HPDE6-E6E7 (cell line): ENCODE results near the gene FARS2.
"Not testable (repeated sequence)": the region's sequence is repeated elsewhere in the genome, so short reads cannot be mapped to it uniquely, and the experiment has no call there.

Experiments
- DNase-seq: peaks from one replicate; pipeline ENCODE4 v3.0.0; 2011; ENCODE audit warnings: missing footprints; ENCODE audit errors: extremely low spot score

The FARS2 gene

DNA sequence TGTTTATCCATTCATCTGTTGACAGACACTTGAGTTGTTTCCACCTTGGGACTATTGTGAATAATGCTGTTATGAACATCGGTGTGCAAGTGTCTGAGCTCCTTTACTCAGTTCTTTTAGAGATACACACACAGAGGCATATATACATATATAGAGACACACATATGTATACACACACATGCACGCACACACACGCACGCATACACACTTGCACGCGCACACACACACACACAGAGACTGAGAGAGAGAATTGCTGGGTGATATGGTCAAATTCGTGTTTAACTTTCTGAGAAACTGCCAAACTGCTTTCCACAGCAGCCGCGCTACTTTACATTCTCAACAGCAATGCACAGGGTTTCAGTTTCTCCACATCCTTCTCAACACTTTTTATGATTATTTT is 273.3 kb downstream of the FARS2 start:
- no peak for DNase-seq

GRCh38 chr6:5536644-5537043 is 275.3 kb downstream of the FARS2 start:
- no peak for DNase-seq

DNA sequence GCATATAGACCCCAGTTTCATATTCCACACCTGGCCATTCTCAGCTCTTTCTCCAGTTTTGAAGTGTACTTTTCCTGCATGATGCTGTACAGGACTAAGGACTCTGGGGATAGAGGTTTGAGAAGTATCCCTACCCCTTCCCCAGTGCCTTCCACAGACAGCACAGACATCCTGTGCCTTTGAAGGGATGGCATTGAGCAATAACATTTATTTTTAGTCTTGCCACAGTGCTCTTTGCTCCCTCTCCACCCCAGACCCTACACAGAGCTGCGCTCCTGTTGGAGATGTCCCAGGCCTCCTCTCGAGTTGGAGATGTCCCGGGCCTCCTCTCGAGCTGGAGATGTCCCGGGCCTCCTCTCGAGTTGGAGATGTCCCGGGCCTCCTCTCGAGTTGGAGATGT is 275.8 kb downstream of the FARS2 start:
- no peak for DNase-seq

DNA sequence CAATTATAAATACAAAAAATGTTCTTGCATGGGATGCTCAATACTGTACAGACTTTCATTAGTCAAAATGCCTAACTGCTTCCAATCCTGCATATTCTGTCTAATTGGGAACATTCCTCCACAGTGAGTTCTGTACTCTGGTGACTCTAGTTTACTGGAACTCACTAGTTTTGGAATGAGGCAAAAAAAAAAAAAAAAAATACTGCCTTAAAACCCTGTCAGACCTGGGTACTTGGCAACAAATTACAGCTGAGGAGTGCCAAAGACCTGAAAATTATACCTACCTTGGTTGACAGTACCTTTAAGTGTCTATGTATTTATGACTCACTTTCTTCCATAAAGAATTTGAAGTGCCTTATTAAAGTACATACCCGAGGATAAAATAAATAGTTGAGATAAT is 276.7 kb downstream of the FARS2 start:
- no peak for DNase-seq

DNA sequence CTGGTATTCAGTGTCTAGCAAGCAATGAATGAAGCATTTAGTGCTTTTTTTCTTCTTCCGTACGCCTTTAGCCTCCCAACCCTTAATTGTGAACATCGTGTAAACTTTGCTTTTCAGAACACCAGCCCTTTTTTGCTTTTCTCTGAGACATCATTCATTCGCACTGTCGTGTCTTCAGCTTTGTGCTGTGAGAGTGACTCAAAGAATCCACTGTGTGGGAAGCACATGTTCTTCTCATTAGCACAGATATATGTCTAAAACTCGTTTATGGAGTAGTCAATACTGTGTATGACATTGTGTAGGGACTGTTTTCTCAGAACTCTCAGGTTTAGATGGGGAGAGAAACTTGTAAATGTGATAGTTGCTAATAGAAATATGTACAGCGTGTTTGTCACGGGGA is 279.1 kb downstream of the FARS2 start:
- DNase-seq = no peak

DNA sequence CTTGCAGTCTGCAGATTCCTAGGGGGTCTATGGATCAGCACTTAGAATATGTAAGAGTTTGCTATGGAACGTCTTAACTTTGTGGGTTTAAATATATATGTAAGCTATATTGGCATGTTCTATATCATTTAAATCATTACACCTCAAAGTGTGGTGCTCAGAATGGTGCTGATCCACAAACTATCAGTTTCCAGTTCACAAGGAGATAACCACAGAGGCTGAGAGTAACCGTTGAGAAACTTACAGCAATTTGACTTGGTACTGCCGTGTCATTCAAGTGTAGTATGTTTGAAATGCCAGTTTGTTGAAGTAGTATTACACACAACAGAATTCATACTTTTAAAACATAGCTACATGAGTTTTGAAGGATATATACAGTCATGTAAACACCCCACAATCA is 279.7 kb downstream of the FARS2 start:
- DNase-seq = no peak

GRCh38 chr6:5541751-5542432 is 280.6 kb downstream of the FARS2 start:
- peak; percentile 13 for DNase-seq

DNA sequence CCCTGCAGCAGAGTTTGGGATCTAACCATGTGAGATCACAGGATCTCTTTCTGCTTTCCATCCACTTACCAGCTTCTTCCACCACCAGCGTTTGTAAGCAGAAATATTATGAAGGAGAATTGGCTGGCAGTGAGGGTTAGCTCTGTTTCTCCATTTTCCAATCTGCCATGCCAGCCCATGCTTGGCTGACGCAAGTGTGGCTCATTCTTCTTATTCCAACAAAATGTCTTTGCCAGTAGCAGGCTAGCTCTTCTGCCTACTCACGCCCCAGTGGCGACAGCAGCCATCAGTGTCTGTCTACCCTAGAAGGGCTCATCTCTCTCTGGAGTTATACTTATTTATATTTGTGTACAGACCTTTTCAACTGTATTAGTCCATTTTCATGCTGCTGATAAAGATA is 286.2 kb downstream of the FARS2 start:
- no peak for DNase-seq

GRCh38 chr6:5550631-5551030 is 289.3 kb downstream of the FARS2 start:
- DNase-seq = no peak

DNA sequence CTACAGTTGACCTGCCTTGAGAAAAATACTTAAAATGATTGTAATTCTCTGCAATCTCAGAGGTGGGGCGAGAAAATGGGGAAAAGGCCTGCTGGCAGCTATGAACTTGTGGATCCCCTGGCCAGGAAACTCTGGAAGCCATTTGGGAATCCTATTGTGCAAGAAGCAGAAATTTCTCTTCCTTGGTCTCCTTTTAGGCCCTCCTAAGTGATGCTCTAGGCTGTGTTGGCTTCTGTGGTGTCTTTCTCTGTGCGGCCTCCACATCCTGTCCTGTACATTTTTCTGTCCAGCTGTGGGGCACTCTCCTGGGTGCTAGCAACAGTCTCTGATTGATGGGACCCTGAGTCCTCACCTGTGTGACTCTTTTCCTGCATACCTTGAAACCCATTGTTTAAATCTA is 290.9 kb downstream of the FARS2 start:
- no peak for DNase-seq

DNA sequence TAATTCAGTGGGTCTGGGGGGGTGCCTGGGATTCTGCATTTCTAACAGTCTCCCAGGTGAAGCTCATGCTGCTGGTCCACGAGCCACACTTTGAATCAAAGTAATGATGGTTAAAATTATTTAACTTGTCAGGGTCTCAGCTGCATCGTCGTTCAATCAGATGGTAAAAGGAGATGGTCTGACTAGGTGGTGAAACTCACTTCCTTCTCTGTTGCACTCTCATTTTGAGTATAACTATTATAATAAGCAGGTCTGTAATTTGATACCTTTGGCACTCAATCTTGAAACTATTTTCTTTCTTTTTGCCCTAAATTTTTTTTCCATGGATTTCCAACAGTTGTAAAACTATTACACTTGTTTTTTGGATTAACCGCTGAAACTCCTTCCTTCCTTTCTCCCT is 292.5 kb downstream of the FARS2 start:
- no peak for DNase-seq

DNA sequence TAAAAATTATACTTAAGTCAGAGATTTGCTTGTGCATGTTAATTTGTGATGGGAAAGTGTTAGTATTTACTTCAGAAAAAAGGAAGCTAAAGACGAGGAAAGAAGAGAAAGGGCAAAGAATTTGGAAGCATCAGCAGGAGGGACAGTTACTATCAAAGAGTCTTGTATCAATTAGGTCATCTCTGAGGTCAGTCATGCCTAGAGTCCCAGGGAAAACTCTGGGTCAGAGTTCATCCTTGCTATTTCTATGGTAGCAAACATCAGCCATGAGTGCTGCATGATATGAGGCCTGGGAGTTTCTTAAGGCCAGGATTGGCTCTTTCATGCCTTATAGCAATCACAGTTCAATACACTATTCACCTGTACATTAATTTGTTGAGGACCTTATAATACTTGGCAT is 292.9 kb downstream of the FARS2 start:
- no peak for DNase-seq

- no peak for DNase-seq
Observed at GRCh38 chr6:5556011-5556410, 294.7 kb downstream of the FARS2 start.

DNA sequence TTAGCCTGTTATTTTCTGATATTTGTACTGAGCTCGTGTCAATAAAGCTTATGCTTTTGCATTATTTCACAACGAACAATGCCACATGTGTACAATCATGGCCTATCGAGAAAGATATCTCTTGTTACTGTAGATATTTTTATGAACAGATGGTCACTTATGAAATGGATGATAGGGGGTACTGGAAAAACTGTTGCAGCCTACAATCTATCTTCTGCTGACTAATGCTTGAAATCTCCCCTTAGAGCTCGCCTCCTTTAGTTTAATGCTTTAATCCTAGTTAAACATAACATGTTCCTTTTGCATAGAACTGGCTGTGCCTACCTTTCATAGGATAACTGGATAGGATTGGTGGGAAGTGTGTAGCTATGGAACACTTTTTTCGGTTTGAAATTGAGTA is 296.2 kb downstream of the FARS2 start:
- DNase-seq = no peak

DNA sequence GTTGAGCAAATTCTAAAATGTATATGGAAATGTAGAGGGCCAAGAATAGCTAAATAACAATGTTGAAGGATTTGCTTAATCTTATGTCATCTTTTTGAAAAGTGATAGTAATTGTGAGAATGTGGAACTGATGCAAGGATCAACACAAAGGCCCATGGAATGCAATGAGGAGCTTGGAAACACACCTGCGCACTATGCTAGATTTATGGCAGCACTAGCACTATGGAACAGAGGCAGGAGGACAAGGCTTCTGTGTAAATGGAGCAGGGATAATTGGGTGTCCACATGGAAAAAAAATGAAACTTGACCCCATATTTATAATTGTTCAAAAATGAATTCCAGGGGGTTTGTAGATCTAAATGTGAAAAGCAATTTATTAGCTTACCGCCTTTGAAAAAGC is 298.3 kb downstream of the FARS2 start:
- DNase-seq = no peak

- DNase-seq = no peak
Observed at GRCh38 chr6:5562277-5562676, 301.0 kb downstream of the FARS2 start.

DNA sequence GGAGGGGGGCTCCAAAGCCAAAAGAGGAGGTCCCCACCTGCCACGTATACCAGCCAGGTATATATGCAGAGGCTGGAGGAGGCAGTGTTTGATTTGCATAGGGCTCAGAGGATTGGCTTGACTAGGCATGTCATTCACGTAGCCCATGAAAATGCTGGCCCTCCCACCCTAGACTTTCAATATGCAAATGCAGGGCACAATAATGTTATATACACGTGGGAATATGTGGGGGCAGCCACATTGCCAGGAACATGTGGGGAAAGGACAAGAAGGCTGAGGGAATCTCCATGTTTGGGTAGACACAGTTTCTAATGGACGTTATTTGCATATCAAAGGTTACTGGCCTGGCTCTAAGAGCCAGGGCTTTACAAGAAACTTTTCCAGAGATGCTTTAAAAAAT is 301.8 kb downstream of the FARS2 start:
- DNase-seq = no peak

DNA sequence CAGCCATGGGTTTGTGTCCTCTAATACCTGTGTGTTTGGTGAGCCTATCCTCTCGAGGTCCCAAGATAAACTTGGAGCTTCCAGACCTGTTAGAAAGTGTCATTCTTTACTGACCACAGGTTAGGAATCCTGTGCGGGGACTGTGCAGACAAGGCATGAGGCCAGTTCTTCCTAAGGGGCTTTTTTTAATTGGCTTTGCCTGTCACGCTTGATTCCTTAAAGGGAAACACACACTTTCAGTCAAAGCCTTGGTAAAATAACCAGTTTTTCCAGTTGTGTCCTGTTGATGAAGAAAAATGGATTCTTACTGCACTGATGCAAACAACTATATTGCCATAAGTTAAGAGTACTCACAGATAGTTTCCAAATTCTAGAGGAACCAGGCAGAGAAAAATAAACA is 303.4 kb downstream of the FARS2 start:
- not testable (repeated sequence) for DNase-seq

DNA sequence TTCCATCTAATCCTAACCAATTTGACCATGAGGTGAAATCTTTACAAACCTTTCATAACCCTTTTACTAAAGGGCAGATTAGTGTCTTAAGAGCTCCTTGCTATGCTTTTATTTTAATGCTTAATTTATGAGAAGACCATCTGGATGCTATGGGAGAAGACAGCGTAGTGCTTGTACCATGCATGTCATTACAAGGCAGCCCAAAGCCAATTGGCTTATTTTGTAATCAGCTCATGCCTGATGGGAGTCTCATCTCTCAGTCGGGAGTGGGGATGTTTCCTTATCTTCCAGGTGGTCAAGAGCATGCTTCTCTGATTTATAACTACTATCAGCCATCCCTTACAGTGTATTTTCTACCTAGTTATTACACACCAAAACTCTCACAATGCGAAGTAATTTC is 304.7 kb downstream of the FARS2 start:
- DNase-seq = no peak

DNA sequence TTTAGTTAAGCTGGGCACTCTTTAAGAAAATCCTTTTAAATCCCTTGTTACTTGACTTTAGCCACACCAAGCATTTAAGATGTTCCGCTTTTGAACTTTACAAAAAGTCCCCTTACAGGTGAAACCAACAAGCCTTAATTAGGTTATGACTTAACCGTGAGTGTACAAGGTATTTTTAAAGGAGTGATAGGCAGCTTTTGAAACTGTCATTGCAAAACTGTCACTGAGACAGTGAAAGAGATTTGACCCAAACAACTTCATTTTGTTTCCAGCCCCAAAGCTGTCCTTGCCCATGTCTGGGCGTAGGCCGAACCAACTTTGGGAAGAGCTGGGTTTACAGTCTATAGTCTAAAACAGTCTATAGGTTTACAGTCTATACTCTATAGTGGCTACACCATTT is 305.4 kb downstream of the FARS2 start:
- no peak for DNase-seq

DNA sequence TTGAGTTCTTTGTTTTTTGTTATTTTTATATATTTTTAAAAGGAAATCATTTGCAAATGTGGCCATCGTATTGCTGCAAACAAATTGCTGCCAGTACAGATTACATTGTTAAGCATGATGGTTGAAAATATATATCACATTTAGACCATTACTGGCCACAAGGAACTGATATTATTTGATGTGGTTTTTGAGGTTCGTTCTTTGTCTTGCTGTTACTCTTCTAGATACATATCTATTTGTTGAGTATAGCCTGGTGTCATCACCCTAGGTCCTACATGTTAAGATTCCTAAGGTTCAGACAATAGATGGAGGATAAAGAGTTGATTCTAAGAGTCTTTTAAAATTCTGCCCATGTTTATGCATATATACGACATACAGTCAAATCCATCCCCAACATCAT is 306.0 kb downstream of the FARS2 start:
- no peak for DNase-seq

DNA sequence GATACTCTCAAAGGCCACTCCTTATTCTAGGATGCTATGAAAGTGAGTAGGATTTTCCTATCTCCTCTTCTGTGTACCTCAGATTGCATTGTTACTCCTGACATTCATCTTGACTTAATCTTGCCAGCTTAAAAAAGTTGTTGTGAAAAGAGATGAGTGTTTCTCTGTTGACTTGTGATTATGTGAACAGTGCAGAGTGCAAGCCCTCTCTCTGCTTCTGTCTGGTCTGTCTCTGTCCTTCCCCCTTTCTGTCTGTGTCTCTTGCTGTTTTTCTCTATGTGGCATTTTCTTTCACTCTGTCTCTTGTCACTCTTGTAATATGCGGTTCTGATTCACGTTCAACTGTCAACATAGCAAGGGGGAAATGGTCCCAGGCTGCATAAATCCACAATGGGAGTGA is 306.6 kb downstream of the FARS2 start:
- no peak for DNase-seq

DNA sequence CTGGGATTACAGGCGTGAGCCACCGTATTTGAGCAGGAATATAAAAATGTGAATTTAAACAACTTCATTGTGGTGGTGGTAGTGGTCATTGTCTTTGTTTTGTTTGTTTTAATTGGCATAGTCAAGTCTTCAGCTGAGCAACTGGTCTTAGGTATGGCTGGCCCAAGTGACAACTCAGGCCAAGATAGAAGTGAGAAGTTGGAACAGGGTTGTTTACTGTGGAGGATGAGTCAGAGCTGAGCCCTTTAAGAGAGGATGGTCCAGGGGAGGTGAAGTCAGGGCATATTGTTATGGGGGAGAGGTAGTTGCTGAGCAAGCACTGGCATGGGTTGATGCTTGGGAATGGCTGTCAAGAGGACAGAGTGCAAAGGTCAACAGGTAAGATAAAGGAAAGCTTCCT is 308.2 kb downstream of the FARS2 start:
- no peak for DNase-seq

GRCh38 chr6:5570641-5571040 is 309.3 kb downstream of the FARS2 start:
- no peak for DNase-seq
